Tibial nerve (tissue), 4 donors: ENCODE data around the gene TSNAXIP1.

Source experiments
- EP300 ChIP-seq, 2 donors: sonication (generic); formaldehyde crosslinking; IDR thresholded peaks; one replicate each; pipeline ENCODE4 v1.6.1; 2017; ENCODE audit warnings: antibody characterized with exemption in 2 of 2, mild to moderate bottlenecking in 1 of 2
- POLR2A ChIP-seq, 2 donors: fragments of 450-650 bp; IDR thresholded peaks; one replicate each; pipeline ENCODE4 v1.6.1; 2017; ENCODE audit warnings: antibody characterized with exemption in 2 of 2, mild to moderate bottlenecking in 2 of 2, moderate library complexity in 2 of 2
- TF ChIP-seq, protein P1 (sequence below), 5 experiments: fragments of 200-600 bp in 3 of 5; fragments of 450-650 bp in 2 of 5; sonication (generic) in 3 of 5; IDR thresholded peaks; one replicate each; pipeline ENCODE4 v1.5.1; 2016 to 2019; ENCODE audit warnings: antibody characterized with exemption in 5 of 5, mild to moderate bottlenecking in 3 of 5, moderate library complexity in 2 of 5

DNA sequence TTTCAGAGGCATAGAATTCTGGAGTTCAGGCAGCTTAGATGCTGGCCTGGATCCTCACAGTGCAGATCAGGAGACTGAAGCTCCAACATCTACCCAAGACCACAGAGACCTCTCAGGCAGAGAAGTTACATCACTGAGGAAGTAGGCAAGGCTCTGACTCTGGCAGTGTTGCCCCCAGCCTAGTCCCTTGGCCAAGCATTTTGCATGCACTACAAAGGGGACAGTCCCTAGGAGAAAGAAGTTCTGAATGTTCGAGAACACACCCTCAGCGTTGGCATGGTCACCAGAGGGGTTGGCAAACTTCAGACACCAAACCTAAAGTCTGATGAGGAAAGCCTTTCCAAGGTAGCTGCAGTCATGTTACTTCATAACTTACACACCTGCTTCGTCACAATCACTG lies 2.8 kb upstream of the TSNAXIP1 start:
- TF ChIP-seq, protein P1, sequence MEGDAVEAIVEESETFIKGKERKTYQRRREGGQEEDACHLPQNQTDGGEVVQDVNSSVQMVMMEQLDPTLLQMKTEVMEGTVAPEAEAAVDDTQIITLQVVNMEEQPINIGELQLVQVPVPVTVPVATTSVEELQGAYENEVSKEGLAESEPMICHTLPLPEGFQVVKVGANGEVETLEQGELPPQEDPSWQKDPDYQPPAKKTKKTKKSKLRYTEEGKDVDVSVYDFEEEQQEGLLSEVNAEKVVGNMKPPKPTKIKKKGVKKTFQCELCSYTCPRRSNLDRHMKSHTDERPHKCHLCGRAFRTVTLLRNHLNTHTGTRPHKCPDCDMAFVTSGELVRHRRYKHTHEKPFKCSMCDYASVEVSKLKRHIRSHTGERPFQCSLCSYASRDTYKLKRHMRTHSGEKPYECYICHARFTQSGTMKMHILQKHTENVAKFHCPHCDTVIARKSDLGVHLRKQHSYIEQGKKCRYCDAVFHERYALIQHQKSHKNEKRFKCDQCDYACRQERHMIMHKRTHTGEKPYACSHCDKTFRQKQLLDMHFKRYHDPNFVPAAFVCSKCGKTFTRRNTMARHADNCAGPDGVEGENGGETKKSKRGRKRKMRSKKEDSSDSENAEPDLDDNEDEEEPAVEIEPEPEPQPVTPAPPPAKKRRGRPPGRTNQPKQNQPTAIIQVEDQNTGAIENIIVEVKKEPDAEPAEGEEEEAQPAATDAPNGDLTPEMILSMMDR (IDR thresholded peaks at IDR 0.05): no peak
- TF ChIP-seq POLR2A (IDR thresholded peaks at IDR 0.05): no peak
- no peak for TF ChIP-seq EP300 (IDR thresholded peaks at IDR 0.05)
